WTC11 (cell line): ENCODE data around the gene DLL4. TPM values are rescaled to one million over a fixed set of nuclear protein-coding genes. Genes with fewer than 3 reads are reported as not detected.
A peak's percentile ranks its signal among the peaks of the same experiment; 100 is the strongest.

Experiments
- ATAC-seq: fragments of 200-7000 bp; cut with Tn5 transposase; 2 replicates; pipeline ENCODE4 v1.10.0; 2021; ENCODE audit warnings: mild to moderate bottlenecking, moderate library complexity
- CTCF ChIA-PET: fragments of 300-600 bp; sonication (Branson Sonifier 250); formaldehyde crosslinking; loops from one replicate; lab custom pipeline; 2021; ENCODE audit warnings: antibody characterized with exemption; lab: Charles Lee
- POLR2A ChIA-PET: fragments of 350-600 bp; sonication (Branson Sonifier 250); formaldehyde crosslinking; loops from one replicate; lab custom pipeline; 2021; ENCODE audit warnings: antibody characterized with exemption; lab: Charles Lee
- DNase-seq: peaks from one replicate; pipeline ENCODE4 v3.0.0; 2021; ENCODE audit warnings: low spot score
- H3K27ac Mint-ChIP-seq: 2 replicates; pipeline ENCODE4 v1.8.0; 2021; ENCODE audit warnings: mixed read lengths
- H3K27me3 Mint-ChIP-seq: 2 replicates; pipeline ENCODE4 v1.8.0; 2021; ENCODE audit warnings: low read depth, mild to moderate bottlenecking, moderate library complexity, mixed read lengths
- H3K36me3 Mint-ChIP-seq: 2 replicates; pipeline ENCODE4 v1.8.0; 2021; ENCODE audit warnings: mixed read lengths
- H3K4me1 Mint-ChIP-seq: 2 replicates; pipeline ENCODE4 v1.8.0; 2022; ENCODE audit warnings: mixed read lengths
- H3K4me3 Mint-ChIP-seq: 2 replicates; pipeline ENCODE4 v1.8.0; 2021; ENCODE audit warnings: mild to moderate bottlenecking, moderate library complexity, mixed read lengths
- H3K9me3 Mint-ChIP-seq: 2 replicates; pipeline ENCODE4 v1.8.0; 2021; ENCODE audit warnings: mixed read lengths
- HMGA2 ChIP-seq: fragments of 250-450 bp; sonication (Bioruptor Pico); IDR thresholded peaks from 2 replicates; pipeline ENCODE4 v1.4.0; 2021; ENCODE audit warnings: mild to moderate bottlenecking, moderate library complexity
- KAT7 ChIP-seq: sonication (generic); formaldehyde crosslinking; IDR thresholded peaks from 2 replicates; pipeline ENCODE4 v1.8.1; 2023; ENCODE audit warnings: missing genetic modification reagents, mild to moderate bottlenecking, borderline replicate concordance
- MYBL2 ChIP-seq: sonication (generic); formaldehyde crosslinking; IDR thresholded peaks from 2 replicates; pipeline ENCODE4 v1.8.1; 2023; ENCODE audit warnings: mild to moderate bottlenecking, moderate library complexity, missing genetic modification reagents
- NFYB ChIP-seq: sonication (generic); formaldehyde crosslinking; conservative IDR thresholded peaks from 2 replicates; pipeline ENCODE4 v1.8.0; 2022; ENCODE audit warnings: low read depth, missing genetic modification reagents
- NR3C1 ChIP-seq: sonication (generic); formaldehyde crosslinking; conservative IDR thresholded peaks from 2 replicates; pipeline ENCODE4 v1.8.1; 2023; ENCODE audit warnings: low read depth, mild to moderate bottlenecking, missing genetic modification reagents
- OVOL2 ChIP-seq: fragments of 250-450 bp; sonication (Bioruptor Pico); IDR thresholded peaks from 2 replicates; pipeline ENCODE4 v1.9.0; 2021; ENCODE audit warnings: mild to moderate bottlenecking, borderline replicate concordance
- RELA ChIP-seq: sonication (generic); formaldehyde crosslinking; IDR thresholded peaks from 2 replicates; pipeline ENCODE4 v1.8.1; 2022; ENCODE audit warnings: missing genetic modification reagents, mild to moderate bottlenecking, borderline replicate concordance
- SMAD3 ChIP-seq: sonication (generic); formaldehyde crosslinking; IDR thresholded peaks from 2 replicates; pipeline ENCODE4 v1.8.0; 2022; ENCODE audit warnings: missing genetic modification reagents, mild to moderate bottlenecking, borderline replicate concordance
- TP53 ChIP-seq: sonication (generic); formaldehyde crosslinking; IDR thresholded peaks from 2 replicates; pipeline ENCODE4 v1.8.1; 2023; ENCODE audit warnings: mild to moderate bottlenecking, missing genetic modification reagents
- ZBTB21 ChIP-seq: sonication (generic); formaldehyde crosslinking; IDR thresholded peaks from 2 replicates; pipeline ENCODE4 v1.8.1; 2023; ENCODE audit warnings: mild to moderate bottlenecking, missing genetic modification reagents, borderline replicate concordance
- ZNF138 ChIP-seq: sonication (generic); formaldehyde crosslinking; conservative IDR thresholded peaks from 2 replicates; pipeline ENCODE4 v1.8.1; 2022; ENCODE audit warnings: mild to moderate bottlenecking, moderate library complexity, missing genetic modification reagents
- total RNA-seq: library from RNA; stranded (reverse); gene quantifications from 3 replicates; pipeline ENCODE4 v1.2.3, GENCODE V29; 2021
- TF ChIP-seq, protein P1 (sequence below): fragments of 250-450 bp; sonication (Bioruptor Pico); IDR thresholded peaks from 2 replicates; pipeline ENCODE4 v1.9.0; 2021; ENCODE audit warnings: mild to moderate bottlenecking
- TF ChIP-seq, protein P2 (sequence below): fragments of 250-450 bp; sonication (Bioruptor Pico); IDR thresholded peaks from 2 replicates; pipeline ENCODE4 v1.9.0; 2021; ENCODE audit warnings: mild to moderate bottlenecking, borderline replicate concordance
- TF ChIP-seq, protein P3 (sequence below): sonication (generic); formaldehyde crosslinking; conservative IDR thresholded peaks from 2 replicates; pipeline ENCODE4 v1.8.1; 2022; ENCODE audit warnings: mild to moderate bottlenecking, missing genetic modification reagents
- TF ChIP-seq, protein P4 (sequence below): sonication (generic); formaldehyde crosslinking; IDR thresholded peaks from 2 replicates; pipeline ENCODE4 v1.8.0; 2022; ENCODE audit warnings: mild to moderate bottlenecking, missing genetic modification reagents
- TF ChIP-seq, protein P5 (sequence below): sonication (generic); formaldehyde crosslinking; IDR thresholded peaks from 2 replicates; pipeline ENCODE4 v1.8.0; 2023; ENCODE audit warnings: mild to moderate bottlenecking, missing genetic modification reagents
- TF ChIP-seq, protein P6 (sequence below): sonication (generic); formaldehyde crosslinking; IDR thresholded peaks from 2 replicates; pipeline ENCODE4 v1.8.1; 2023; ENCODE audit warnings: mild to moderate bottlenecking, missing genetic modification reagents
- TF ChIP-seq, protein P7 (sequence below): sonication (generic); formaldehyde crosslinking; IDR thresholded peaks from 2 replicates; pipeline ENCODE4 v1.8.0; 2022; ENCODE audit warnings: mild to moderate bottlenecking, missing genetic modification reagents
- TF ChIP-seq, protein P8 (sequence below): sonication (generic); formaldehyde crosslinking; IDR thresholded peaks from 2 replicates; pipeline ENCODE4 v1.8.0; 2023; ENCODE audit warnings: missing genetic modification reagents

DLL4 gene
- total RNA-seq, 1 experiment from 2014 or later: 0.94 TPM

DNA sequence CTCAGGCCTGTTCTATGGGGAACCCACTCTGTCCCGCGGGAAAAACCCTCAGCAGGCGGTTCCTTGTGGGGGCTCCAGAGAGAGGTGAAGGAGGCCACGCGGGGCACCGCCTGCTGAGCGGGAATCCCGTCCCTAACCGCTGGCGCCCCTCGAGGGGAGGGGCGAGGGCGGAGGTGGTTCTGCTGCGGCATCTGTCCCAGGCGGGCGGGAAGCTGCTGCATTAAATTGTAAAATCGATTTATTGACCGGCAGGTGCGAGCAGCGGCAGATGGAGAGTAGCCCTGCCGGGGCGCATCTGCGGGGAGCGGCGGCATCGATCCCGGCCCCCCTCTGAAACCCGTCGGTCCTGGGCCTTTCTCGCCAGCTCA, 3.7 kb upstream of the DLL4 start (continued):
- TF ChIP-seq, protein P1, sequence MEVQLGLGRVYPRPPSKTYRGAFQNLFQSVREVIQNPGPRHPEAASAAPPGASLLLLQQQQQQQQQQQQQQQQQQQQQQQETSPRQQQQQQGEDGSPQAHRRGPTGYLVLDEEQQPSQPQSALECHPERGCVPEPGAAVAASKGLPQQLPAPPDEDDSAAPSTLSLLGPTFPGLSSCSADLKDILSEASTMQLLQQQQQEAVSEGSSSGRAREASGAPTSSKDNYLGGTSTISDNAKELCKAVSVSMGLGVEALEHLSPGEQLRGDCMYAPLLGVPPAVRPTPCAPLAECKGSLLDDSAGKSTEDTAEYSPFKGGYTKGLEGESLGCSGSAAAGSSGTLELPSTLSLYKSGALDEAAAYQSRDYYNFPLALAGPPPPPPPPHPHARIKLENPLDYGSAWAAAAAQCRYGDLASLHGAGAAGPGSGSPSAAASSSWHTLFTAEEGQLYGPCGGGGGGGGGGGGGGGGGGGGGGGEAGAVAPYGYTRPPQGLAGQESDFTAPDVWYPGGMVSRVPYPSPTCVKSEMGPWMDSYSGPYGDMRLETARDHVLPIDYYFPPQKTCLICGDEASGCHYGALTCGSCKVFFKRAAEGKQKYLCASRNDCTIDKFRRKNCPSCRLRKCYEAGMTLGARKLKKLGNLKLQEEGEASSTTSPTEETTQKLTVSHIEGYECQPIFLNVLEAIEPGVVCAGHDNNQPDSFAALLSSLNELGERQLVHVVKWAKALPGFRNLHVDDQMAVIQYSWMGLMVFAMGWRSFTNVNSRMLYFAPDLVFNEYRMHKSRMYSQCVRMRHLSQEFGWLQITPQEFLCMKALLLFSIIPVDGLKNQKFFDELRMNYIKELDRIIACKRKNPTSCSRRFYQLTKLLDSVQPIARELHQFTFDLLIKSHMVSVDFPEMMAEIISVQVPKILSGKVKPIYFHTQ (CRISPR knock-in tag): no peak
- TF ChIP-seq, protein P2, sequence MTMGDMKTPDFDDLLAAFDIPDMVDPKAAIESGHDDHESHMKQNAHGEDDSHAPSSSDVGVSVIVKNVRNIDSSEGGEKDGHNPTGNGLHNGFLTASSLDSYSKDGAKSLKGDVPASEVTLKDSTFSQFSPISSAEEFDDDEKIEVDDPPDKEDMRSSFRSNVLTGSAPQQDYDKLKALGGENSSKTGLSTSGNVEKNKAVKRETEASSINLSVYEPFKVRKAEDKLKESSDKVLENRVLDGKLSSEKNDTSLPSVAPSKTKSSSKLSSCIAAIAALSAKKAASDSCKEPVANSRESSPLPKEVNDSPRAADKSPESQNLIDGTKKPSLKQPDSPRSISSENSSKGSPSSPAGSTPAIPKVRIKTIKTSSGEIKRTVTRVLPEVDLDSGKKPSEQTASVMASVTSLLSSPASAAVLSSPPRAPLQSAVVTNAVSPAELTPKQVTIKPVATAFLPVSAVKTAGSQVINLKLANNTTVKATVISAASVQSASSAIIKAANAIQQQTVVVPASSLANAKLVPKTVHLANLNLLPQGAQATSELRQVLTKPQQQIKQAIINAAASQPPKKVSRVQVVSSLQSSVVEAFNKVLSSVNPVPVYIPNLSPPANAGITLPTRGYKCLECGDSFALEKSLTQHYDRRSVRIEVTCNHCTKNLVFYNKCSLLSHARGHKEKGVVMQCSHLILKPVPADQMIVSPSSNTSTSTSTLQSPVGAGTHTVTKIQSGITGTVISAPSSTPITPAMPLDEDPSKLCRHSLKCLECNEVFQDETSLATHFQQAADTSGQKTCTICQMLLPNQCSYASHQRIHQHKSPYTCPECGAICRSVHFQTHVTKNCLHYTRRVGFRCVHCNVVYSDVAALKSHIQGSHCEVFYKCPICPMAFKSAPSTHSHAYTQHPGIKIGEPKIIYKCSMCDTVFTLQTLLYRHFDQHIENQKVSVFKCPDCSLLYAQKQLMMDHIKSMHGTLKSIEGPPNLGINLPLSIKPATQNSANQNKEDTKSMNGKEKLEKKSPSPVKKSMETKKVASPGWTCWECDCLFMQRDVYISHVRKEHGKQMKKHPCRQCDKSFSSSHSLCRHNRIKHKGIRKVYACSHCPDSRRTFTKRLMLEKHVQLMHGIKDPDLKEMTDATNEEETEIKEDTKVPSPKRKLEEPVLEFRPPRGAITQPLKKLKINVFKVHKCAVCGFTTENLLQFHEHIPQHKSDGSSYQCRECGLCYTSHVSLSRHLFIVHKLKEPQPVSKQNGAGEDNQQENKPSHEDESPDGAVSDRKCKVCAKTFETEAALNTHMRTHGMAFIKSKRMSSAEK: no peak
- TF ChIP-seq, protein P3, sequence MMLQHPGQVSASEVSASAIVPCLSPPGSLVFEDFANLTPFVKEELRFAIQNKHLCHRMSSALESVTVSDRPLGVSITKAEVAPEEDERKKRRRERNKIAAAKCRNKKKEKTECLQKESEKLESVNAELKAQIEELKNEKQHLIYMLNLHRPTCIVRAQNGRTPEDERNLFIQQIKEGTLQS (CRISPR knock-in tag): no peak
- TF ChIP-seq, protein P4, sequence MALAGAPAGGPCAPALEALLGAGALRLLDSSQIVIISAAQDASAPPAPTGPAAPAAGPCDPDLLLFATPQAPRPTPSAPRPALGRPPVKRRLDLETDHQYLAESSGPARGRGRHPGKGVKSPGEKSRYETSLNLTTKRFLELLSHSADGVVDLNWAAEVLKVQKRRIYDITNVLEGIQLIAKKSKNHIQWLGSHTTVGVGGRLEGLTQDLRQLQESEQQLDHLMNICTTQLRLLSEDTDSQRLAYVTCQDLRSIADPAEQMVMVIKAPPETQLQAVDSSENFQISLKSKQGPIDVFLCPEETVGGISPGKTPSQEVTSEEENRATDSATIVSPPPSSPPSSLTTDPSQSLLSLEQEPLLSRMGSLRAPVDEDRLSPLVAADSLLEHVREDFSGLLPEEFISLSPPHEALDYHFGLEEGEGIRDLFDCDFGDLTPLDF: no peak

DNA sequence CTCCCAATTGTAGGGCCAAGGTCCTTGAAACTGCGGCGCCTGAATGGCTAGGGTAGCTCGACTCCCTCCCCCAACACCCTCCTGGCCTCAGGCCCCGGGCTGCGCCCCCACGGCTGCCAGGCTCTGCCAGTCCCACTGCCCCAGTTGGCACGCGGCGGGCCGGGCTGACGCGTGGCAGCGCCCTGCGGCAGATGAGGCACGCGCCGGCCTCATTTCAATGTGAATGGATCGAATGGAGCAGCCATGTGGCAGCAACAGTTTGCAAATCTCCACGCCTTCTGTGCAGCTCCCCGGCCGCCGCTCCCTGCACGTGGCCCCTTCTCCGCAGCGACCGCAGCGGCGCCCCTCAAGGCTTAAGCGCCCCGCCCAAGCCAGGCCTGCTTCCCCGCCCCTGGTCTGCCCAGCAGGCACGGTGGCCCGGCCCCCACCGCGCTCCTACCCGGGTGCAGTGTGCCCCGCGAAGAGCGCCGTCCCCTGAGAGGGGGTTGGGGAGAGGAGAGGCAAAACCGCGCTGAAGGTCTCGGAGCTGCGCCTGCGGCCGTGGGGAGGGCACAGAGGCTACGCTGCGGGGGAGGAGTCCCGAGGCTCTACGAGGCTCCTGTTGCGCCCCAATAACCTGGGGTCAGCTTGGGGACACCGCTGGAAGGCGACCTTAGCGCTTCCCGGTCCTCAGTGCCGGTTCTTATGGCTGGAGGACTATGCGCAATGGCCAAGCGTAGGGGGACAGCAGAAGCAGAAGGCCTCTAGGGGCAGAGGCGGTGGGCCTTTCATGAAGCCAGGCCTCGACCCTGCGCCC, 3.1 kb upstream of the DLL4 start:
- H3K27me3 Mint-ChIP-seq: peaks cover 99% of the 10 kb centered on the region
- TF ChIP-seq HMGA2 (CRISPR knock-in tag) (no peak), ZBTB21 (peak; percentile 78; the same call in 1 of the 2 replicates), ZNF138 (CRISPR knock-in tag) (peak; percentile 75; the same call in 1 of the 2 replicates), SMAD3 (CRISPR knock-in tag) (peak; percentile 85), TP53 (CRISPR knock-in tag) (peak; percentile 79), NR3C1 (CRISPR knock-in tag) (0 out of 2 replicates have a peak, but pooled peaks have one; percentile 52), OVOL2 (CRISPR knock-in tag) (no peak), KAT7 (CRISPR knock-in tag) (no peak), MYBL2 (CRISPR knock-in tag) (peak; percentile 80; the same call in 1 of the 2 replicates), NFYB (0 out of 2 replicates have a peak, but pooled peaks have one; percentile 5), RELA (CRISPR knock-in tag) (0 out of 2 replicates have a peak, but pooled peaks have one; percentile 60)
- TF ChIP-seq, protein P5, sequence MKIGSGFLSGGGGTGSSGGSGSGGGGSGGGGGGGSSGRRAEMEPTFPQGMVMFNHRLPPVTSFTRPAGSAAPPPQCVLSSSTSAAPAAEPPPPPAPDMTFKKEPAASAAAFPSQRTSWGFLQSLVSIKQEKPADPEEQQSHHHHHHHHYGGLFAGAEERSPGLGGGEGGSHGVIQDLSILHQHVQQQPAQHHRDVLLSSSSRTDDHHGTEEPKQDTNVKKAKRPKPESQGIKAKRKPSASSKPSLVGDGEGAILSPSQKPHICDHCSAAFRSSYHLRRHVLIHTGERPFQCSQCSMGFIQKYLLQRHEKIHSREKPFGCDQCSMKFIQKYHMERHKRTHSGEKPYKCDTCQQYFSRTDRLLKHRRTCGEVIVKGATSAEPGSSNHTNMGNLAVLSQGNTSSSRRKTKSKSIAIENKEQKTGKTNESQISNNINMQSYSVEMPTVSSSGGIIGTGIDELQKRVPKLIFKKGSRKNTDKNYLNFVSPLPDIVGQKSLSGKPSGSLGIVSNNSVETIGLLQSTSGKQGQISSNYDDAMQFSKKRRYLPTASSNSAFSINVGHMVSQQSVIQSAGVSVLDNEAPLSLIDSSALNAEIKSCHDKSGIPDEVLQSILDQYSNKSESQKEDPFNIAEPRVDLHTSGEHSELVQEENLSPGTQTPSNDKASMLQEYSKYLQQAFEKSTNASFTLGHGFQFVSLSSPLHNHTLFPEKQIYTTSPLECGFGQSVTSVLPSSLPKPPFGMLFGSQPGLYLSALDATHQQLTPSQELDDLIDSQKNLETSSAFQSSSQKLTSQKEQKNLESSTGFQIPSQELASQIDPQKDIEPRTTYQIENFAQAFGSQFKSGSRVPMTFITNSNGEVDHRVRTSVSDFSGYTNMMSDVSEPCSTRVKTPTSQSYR (CRISPR knock-in tag): peak; percentile 76
- TF ChIP-seq, protein P6, sequence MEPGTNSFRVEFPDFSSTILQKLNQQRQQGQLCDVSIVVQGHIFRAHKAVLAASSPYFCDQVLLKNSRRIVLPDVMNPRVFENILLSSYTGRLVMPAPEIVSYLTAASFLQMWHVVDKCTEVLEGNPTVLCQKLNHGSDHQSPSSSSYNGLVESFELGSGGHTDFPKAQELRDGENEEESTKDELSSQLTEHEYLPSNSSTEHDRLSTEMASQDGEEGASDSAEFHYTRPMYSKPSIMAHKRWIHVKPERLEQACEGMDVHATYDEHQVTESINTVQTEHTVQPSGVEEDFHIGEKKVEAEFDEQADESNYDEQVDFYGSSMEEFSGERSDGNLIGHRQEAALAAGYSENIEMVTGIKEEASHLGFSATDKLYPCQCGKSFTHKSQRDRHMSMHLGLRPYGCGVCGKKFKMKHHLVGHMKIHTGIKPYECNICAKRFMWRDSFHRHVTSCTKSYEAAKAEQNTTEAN (CRISPR knock-in tag): 0 out of 2 replicates have a peak, but pooled peaks have one; percentile 63
- TF ChIP-seq, protein P7, sequence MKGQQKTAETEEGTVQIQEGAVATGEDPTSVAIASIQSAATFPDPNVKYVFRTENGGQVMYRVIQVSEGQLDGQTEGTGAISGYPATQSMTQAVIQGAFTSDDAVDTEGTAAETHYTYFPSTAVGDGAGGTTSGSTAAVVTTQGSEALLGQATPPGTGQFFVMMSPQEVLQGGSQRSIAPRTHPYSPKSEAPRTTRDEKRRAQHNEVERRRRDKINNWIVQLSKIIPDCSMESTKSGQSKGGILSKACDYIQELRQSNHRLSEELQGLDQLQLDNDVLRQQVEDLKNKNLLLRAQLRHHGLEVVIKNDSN (CRISPR knock-in tag): peak; percentile 71; the same call in 1 of the 2 replicates
- TF ChIP-seq, protein P8, sequence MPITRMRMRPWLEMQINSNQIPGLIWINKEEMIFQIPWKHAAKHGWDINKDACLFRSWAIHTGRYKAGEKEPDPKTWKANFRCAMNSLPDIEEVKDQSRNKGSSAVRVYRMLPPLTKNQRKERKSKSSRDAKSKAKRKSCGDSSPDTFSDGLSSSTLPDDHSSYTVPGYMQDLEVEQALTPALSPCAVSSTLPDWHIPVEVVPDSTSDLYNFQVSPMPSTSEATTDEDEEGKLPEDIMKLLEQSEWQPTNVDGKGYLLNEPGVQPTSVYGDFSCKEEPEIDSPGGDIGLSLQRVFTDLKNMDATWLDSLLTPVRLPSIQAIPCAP (CRISPR knock-in tag): peak; percentile 65; the same call in 1 of the 2 replicates

More for the DNA sequence above, 3.1 kb upstream of the DLL4 start:
- H3K36me3 Mint-ChIP-seq: no peaks in the 10 kb centered on the region
- no peak overlapping the region for H3K27ac Mint-ChIP-seq
- H3K4me1 Mint-ChIP-seq: peaks cover 26% of the 10 kb centered on the region
- H3K4me3 Mint-ChIP-seq: peak overlapping the region; percentile 80
- H3K9me3 Mint-ChIP-seq: no peaks in the 10 kb centered on the region
- peak; percentile 1 for ATAC-seq
- DNase-seq: peak; percentile 59
- POLR2A ChIA-PET: interaction anchor here (0.5 to 8.7 kb wide), 3 partner anchors 16 to 213 kb away, joined by 3 to 73 read pairs (median 3); partner anchors contain the start of gene CHAC1
- CTCF ChIA-PET: interaction anchor here (0.7 to 10.6 kb wide), 10 partner anchors 9 to 69 kb away, joined by 3 to 203 read pairs (median 9); partner anchors contain the start of gene VPS18
